Epithelial cell of proximal tubule (primary cell): ENCODE data around the gene ZNF311. TPM values are rescaled to one million over a fixed set of nuclear protein-coding genes. Genes with fewer than 3 reads are reported as not detected.

ENCODE experiments used
- DNase-seq: peaks from one replicate; pipeline ENCODE4 v3.0.0-alpha.2; 2011; ENCODE audit warnings: low read depth
- H3K4me3 ChIP-seq: 2 replicates; pipeline ENCODE4 v1.5.1; 2011; ENCODE audit warnings: low read depth, mild to moderate bottlenecking, low read length
- CTCF ChIP-seq: conservative IDR thresholded peaks from 2 replicates; pipeline ENCODE4 v1.5.1; 2012; ENCODE audit warnings: low read depth, mild to moderate bottlenecking, low read length
- total RNA-seq: library from RNA; depleted of rRNA; stranded (reverse); fragments of >200 nt; gene quantifications from 2 replicates; pipeline ENCODE4 v1.2.3, GENCODE V29; 2015

ZNF311 gene
- total RNA-seq, 1 donor from 2014 or later: 0.52 TPM

GRCh38 chr6:29009358-29009757, 4.2 kb upstream of the ZNF311 start:
- DNase-seq: no peak
- H3K4me3 ChIP-seq: no peak overlapping the region
- no peak for TF ChIP-seq CTCF

GRCh38 chr6:29008089-29008488, 3.0 kb upstream of the ZNF311 start:
- no peak for TF ChIP-seq CTCF
- H3K4me3 ChIP-seq: no peak overlapping the region
- no peak for DNase-seq

- H3K4me3 ChIP-seq: no peak overlapping the region
- DNase-seq: no peak
- TF ChIP-seq CTCF: no peak
Observed at GRCh38 chr6:28996844-28997510, 8.1 kb downstream of the ZNF311 start.

GRCh38 chr6:28995093-28995650, 9.9 kb downstream of the ZNF311 start:
- DNase-seq: no peak
- TF ChIP-seq CTCF: no peak
- no peak overlapping the region for H3K4me3 ChIP-seq

GRCh38 chr6:28988536-28989311, 16.4 kb downstream of the ZNF311 start:
- peak overlapping the region; percentile 46 for H3K4me3 ChIP-seq
- DNase-seq: no peak
- TF ChIP-seq CTCF: peak; percentile 52

- no peak for TF ChIP-seq CTCF
- peak overlapping the region; percentile 57 for H3K4me3 ChIP-seq
- DNase-seq: peak; percentile 94
Observed at GRCh38 chr6:28985462-28986164, 19.5 kb downstream of the ZNF311 start.
